ENCODE results near the gene LUM.

- TF ChIP-seq CTCF (IDR thresholded peaks at IDR 0.05) (no peak), POLR2A (IDR thresholded peaks at IDR 0.05; ENCODE audit: low read depth) (no peak), POLR2AphosphoS5 (IDR thresholded peaks at IDR 0.05) (no peak)
Observed at GRCh38 chr12:91093341-91093740, 18.0 kb downstream of the LUM start.
